ENCODE results near the gene GAST. TPM values are rescaled to one million over a fixed set of nuclear protein-coding genes. Genes with fewer than 3 reads are reported as not detected.

The GAST gene
- total RNA-seq, 1 experiment from 2014 or later: 0.75 TPM

GRCh38 chr17:41740506-41740905, 28.4 kb downstream of the GAST start:
- H3K27ac Mint-ChIP-seq (ENCODE audit: unreplicated experiment): no peak overlapping the region
- intact Hi-C loops (cut with micrococcal nuclease; ENCODE audit: unreplicated experiment): no loop called here
- peaks cover 20% of the 10 kb centered on the region for H3K4me1 Mint-ChIP-seq (ENCODE audit: low read depth, unreplicated experiment)
- H3K4me1 ChIP-seq: peaks cover 23% of the 10 kb centered on the region
- DNase-seq: no peak
- H3K9me3 Mint-ChIP-seq (ENCODE audit: unreplicated experiment): no peaks in the 10 kb centered on the region
- H3K36me3 ChIP-seq (ENCODE audit: control insufficient read depth, insufficient read depth, low read length): no peaks in the 10 kb centered on the region
- no peaks in the 10 kb centered on the region; the same call in 1 of the 2 replicates for H3K27me3 ChIP-seq (replicated peaks; ENCODE audit: control insufficient read depth, insufficient read depth, low read length)
- ChIA-PET POLR2A (interaction anchor here (0.6 to 1.2 kb wide), 2 partner anchors 46 to 60 kb away, joined by 4 to 5 read pairs; partner anchors contain the start of gene JUP), CTCF (interaction anchor here (0.6 to 1.5 kb wide), 2 partner anchors 61 to 72 kb away, joined by 3 to 4 read pairs; partner anchors contain the start of gene FKBP10)
- TF ChIP-seq CTCF (IDR thresholded peaks at IDR 0.05; ENCODE audit: insufficient read depth in 1 of 2, low read depth in 1 of 2, low read length in 1 of 2, severe bottlenecking in 1 of 2, unreplicated experiment in 1 of 2): no peak
- H3K27me3 Mint-ChIP-seq (ENCODE audit: insufficient read depth, unreplicated experiment): peaks cover 15% of the 10 kb centered on the region
- no peaks in the 10 kb centered on the region for H3K9me3 ChIP-seq
- peaks cover 6% of the 10 kb centered on the region for H3K36me3 Mint-ChIP-seq (ENCODE audit: insufficient read depth, unreplicated experiment)
- no TSS peak for BruUV-seq (replicated peaks)
- H3K4me3 Mint-ChIP-seq (ENCODE audit: unreplicated experiment): no peak overlapping the region
- no peak overlapping the region for H3K4me3 ChIP-seq (ENCODE audit: low read depth, low read length)

DNA sequence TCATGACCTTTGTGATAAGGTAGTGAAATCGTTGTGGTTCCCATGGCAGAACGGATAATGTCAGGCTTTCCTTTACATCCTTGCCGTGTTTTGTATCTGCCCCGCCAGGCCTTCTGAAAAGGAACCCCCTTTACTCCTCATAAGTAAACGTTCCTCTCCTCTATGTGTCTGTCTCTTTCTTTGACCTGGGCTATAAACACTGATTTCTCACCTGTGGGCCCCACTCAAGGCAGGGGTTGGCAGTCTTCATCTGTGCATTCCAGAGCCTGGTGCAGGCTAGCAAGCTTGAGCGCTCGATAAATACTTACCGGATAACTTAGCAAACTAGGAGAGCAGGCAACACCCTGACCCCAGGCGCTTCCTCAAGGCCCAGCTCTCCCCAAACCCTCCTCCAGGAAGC, 29.6 kb downstream of the GAST start:
- no peaks in the 10 kb centered on the region for H3K27me3 ChIP-seq (replicated peaks; ENCODE audit: control insufficient read depth, insufficient read depth, low read length)
- no peaks in the 10 kb centered on the region for H3K9me3 Mint-ChIP-seq (ENCODE audit: unreplicated experiment)
- ChIA-PET CTCF (no interaction called here), POLR2A (interaction anchor here (0.5 to 1.7 kb wide), 2 partner anchors 53 to 108 kb away, joined by 3 to 4 read pairs; partner anchors contain the start of gene EIF1)
- DNase-seq: no peak
- H3K36me3 Mint-ChIP-seq (ENCODE audit: insufficient read depth, unreplicated experiment): peaks cover 17% of the 10 kb centered on the region
- BruUV-seq (replicated peaks): no TSS peak
- peaks cover 11% of the 10 kb centered on the region for H3K27me3 Mint-ChIP-seq (ENCODE audit: insufficient read depth, unreplicated experiment)
- peaks cover 23% of the 10 kb centered on the region for H3K4me1 ChIP-seq
- H3K4me3 Mint-ChIP-seq (ENCODE audit: unreplicated experiment): no peak overlapping the region
- no peak overlapping the region for H3K4me3 ChIP-seq (ENCODE audit: low read depth, low read length)
- TF ChIP-seq CTCF (IDR thresholded peaks at IDR 0.05; ENCODE audit: insufficient read depth in 1 of 2, low read depth in 1 of 2, low read length in 1 of 2, severe bottlenecking in 1 of 2, unreplicated experiment in 1 of 2): no peak
- H3K27ac Mint-ChIP-seq (ENCODE audit: unreplicated experiment): no peak overlapping the region
- intact Hi-C loops (cut with micrococcal nuclease; ENCODE audit: unreplicated experiment): no loop called here
- no peaks in the 10 kb centered on the region for H3K36me3 ChIP-seq (ENCODE audit: control insufficient read depth, insufficient read depth, low read length)
- H3K4me1 Mint-ChIP-seq (ENCODE audit: low read depth, unreplicated experiment): peaks cover 25% of the 10 kb centered on the region
- no peaks in the 10 kb centered on the region for H3K9me3 ChIP-seq

- peaks cover 7% of the 10 kb centered on the region for H3K4me1 Mint-ChIP-seq (ENCODE audit: low read depth, unreplicated experiment)
- no peaks in the 10 kb centered on the region for H3K4me1 ChIP-seq
- H3K27ac Mint-ChIP-seq (ENCODE audit: unreplicated experiment): no peak overlapping the region
- POLR2A ChIA-PET: no interaction called here
- no peak overlapping the region for H3K4me3 Mint-ChIP-seq (ENCODE audit: unreplicated experiment)
- H3K27me3 ChIP-seq (replicated peaks; ENCODE audit: control insufficient read depth, insufficient read depth, low read length): no peaks in the 10 kb centered on the region
- CTCF ChIA-PET: interaction anchor here (0.6 to 1.0 kb wide), 3 partner anchors 38 to 565 kb away, joined by 3 to 5 read pairs (median 4); partner anchors contain the start of gene JUP
- no peak overlapping the region for H3K4me3 ChIP-seq (ENCODE audit: low read depth, low read length)
- no peaks in the 10 kb centered on the region; the same call in 1 of the 2 replicates for H3K36me3 ChIP-seq (ENCODE audit: control insufficient read depth, insufficient read depth, low read length)
- BruUV-seq (replicated peaks): no TSS peak
- peaks cover 66% of the 10 kb centered on the region for H3K36me3 Mint-ChIP-seq (ENCODE audit: insufficient read depth, unreplicated experiment)
- DNase-seq: no peak
- H3K27me3 Mint-ChIP-seq (ENCODE audit: insufficient read depth, unreplicated experiment): peaks cover 3% of the 10 kb centered on the region
- no peak for TF ChIP-seq CTCF (IDR thresholded peaks at IDR 0.05; ENCODE audit: insufficient read depth in 1 of 2, low read depth in 1 of 2, low read length in 1 of 2, severe bottlenecking in 1 of 2, unreplicated experiment in 1 of 2)
- no peaks in the 10 kb centered on the region for H3K9me3 ChIP-seq
- intact Hi-C loops (cut with micrococcal nuclease; ENCODE audit: unreplicated experiment): no loop called here
- H3K9me3 Mint-ChIP-seq (ENCODE audit: unreplicated experiment): no peaks in the 10 kb centered on the region
Measured at GRCh38 chr17:41748275-41748674, 36.1 kb downstream of the GAST start.

Measured in Caco-2 (cell line).